ENCODE measurements around the gene IL4R.

- TF ChIP-seq, protein P1, sequence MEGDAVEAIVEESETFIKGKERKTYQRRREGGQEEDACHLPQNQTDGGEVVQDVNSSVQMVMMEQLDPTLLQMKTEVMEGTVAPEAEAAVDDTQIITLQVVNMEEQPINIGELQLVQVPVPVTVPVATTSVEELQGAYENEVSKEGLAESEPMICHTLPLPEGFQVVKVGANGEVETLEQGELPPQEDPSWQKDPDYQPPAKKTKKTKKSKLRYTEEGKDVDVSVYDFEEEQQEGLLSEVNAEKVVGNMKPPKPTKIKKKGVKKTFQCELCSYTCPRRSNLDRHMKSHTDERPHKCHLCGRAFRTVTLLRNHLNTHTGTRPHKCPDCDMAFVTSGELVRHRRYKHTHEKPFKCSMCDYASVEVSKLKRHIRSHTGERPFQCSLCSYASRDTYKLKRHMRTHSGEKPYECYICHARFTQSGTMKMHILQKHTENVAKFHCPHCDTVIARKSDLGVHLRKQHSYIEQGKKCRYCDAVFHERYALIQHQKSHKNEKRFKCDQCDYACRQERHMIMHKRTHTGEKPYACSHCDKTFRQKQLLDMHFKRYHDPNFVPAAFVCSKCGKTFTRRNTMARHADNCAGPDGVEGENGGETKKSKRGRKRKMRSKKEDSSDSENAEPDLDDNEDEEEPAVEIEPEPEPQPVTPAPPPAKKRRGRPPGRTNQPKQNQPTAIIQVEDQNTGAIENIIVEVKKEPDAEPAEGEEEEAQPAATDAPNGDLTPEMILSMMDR (conservative IDR thresholded peaks at IDR 0.05 in 1 of 2, IDR thresholded peaks at IDR 0.05 in 1 of 2; ENCODE audit: low read depth in 1 of 2, low read length in 2 of 2): no peak
- no peak for TF ChIP-seq EZH2 (IDR thresholded peaks at IDR 0.05; ENCODE audit: low read length, missing control alignments)
These were observed 12.0 kb downstream of the IL4R start for GRCh38 chr16:27325736-27326135.

Measured in fibroblast of lung (primary cell).